Measurements from ENCODE around the gene DCP2. TPM values are rescaled to one million over a fixed set of nuclear protein-coding genes. Genes with fewer than 3 reads are reported as not detected.

The DCP2 gene
- polyA plus RNA-seq, 6 donors from 2014 or later = 35.4 to 72.0 (median 60.3) TPM

DNA sequence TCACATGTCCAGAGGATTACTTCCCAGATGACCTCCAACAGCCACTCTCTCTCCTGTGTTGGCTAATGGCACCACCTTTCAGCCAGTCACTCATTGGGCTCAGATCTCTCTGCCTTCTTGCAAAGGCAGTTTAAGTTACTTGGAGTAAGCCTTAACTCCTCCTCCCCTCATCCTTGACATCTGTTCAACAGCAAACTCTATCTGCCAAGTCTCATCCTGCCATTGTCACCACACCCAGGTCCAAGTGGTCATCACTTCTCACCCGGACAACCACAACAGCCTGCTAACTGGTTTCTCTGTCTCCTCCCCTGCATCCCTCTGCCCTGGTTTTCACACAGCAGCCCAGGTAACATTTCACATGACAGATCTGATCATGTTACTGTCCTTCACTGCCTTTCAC, 58.5 kb downstream of the DCP2 start:
- ATAC-seq (ENCODE audit: low read depth in 2 of 2) (no peak), DNase-seq (no peak)
- Mint-ChIP-seq H3K27ac (peak overlapping the region in 2 of 6 donors; percentile 5 to 7), H3K36me3 (no peaks in the 10 kb centered on the region), H3K9me3 (peaks cover 0 to 1% (median 0%) of the 10 kb centered on the region in 7 donors), H3K4me3 (no peak overlapping the region), H3K27me3 (peaks cover 6 to 15% (median 13%) of the 10 kb centered on the region in 3 donors), H3K4me1 (no peaks in the 10 kb centered on the region)

DNA sequence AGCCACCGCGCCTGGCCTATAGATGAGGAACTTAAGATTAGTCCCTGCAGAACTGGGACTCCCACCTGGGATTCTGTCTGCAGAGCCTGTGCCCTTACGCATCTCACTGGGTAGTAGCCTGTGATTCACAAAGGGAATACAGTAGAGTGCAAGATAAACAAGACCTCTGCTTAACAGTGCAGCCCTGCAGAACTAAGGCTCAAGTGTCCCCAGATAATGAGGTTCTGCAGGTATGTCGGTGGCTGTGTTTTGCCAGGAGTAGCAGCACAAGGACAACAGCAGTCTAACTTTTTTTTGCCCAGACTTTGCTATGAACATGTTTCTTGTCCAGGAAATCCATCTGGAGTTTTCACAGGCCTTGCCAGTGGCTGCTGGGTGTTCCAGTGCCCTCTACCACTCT, 59.7 kb downstream of the DCP2 start:
- H3K27ac Mint-ChIP-seq = no peak overlapping the region
- H3K4me3 Mint-ChIP-seq = no peak overlapping the region
- H3K27me3 Mint-ChIP-seq = peaks cover 11 to 15% (median 13%) of the 10 kb centered on the region in 3 donors
- H3K36me3 Mint-ChIP-seq = no peaks in the 10 kb centered on the region
- DNase-seq (no peak), ATAC-seq (ENCODE audit: low read depth in 2 of 2) (no peak)
- H3K4me1 Mint-ChIP-seq = no peaks in the 10 kb centered on the region
- peaks cover 0 to 2% (median 0%) of the 10 kb centered on the region in 7 donors for H3K9me3 Mint-ChIP-seq

DNA sequence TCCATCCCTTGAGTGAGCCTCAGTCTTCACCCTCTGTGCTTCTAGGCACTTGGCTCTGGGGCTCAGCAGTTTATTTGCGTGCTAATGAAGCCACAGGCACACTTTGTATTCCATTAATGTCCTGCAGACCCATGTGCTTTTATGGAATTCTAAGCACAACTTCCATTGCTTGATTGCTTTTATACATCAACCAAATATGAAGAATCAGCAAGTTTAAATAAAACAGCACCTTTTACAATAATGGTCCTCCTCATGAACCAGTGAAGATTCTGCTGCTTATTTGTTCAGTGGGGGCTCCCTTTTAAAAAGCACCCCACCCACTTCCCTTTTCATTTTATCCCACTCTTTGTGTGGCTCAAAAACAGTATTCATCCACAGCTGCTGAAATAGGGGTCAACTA, 60.2 kb downstream of the DCP2 start:
- Mint-ChIP-seq H3K4me1 (no peaks in the 10 kb centered on the region), H3K36me3 (no peaks in the 10 kb centered on the region), H3K27me3 (peaks cover 11 to 18% (median 15%) of the 10 kb centered on the region in 3 donors), H3K9me3 (peaks cover 0 to 2% (median 0%) of the 10 kb centered on the region in 7 donors), H3K27ac (no peak overlapping the region), H3K4me3 (no peak overlapping the region)
- DNase-seq (no peak), ATAC-seq (ENCODE audit: low read depth in 2 of 2) (no peak)

DNA sequence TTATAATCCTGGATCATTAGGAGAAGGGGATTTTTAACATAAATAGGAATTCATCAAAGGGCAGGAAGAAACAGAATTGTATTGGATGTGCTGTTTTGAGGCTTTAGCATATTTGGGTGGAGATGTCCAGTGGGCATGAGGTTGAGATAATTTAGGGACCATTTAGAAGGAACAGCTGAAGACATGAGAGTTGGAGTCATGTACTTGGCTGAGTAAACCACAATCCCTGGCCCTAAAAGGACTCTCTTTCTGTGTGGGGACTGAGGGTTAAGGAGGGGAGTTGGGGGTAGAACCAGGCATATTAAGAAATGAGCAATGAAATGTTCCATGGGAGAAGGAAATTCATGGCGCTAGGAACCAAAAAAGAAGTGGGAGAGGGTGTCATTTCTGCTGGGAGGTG, 61.5 kb downstream of the DCP2 start:
- H3K36me3 Mint-ChIP-seq = no peaks in the 10 kb centered on the region
- peak overlapping the region in 2 of 6 donors; percentile 18 to 67 for H3K27ac Mint-ChIP-seq
- DNase-seq (no peak), ATAC-seq (ENCODE audit: low read depth in 2 of 2) (no peak)
- H3K27me3 Mint-ChIP-seq = peaks cover 11 to 23% (median 18%) of the 10 kb centered on the region in 3 donors
- H3K4me1 Mint-ChIP-seq = no peaks in the 10 kb centered on the region
- peaks cover 0 to 2% (median 0%) of the 10 kb centered on the region in 7 donors for H3K9me3 Mint-ChIP-seq
- H3K4me3 Mint-ChIP-seq = no peak overlapping the region

DNA sequence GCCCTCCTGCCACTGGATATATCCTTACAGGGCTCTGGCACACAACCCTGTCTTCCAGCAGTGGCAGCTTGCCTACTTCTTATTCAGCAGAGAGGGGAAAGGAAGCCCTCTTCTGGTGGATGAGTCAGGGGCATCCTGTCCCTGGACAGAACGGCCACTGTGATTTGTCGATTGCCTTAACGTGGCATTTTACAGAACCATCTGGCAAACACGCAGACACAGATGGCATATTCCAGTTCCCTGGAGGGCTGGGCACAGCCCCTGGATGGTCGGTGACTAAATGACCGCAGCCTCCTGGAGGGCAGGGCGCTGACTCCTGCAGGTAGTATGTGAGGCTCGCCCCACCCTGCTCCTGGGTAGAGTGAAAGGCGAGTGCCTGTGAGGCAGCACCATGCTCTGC, 62.1 kb downstream of the DCP2 start:
- no peak overlapping the region for H3K27ac Mint-ChIP-seq
- H3K4me1 Mint-ChIP-seq = no peaks in the 10 kb centered on the region
- H3K4me3 Mint-ChIP-seq = no peak overlapping the region
- H3K36me3 Mint-ChIP-seq = no peaks in the 10 kb centered on the region
- peaks cover 11 to 23% (median 18%) of the 10 kb centered on the region in 3 donors for H3K27me3 Mint-ChIP-seq
- no peak for DNase-seq
- H3K9me3 Mint-ChIP-seq = peaks cover 0 to 2% (median 0%) of the 10 kb centered on the region in 7 donors
- ATAC-seq (ENCODE audit: low read depth in 2 of 2) = no peak

DNA sequence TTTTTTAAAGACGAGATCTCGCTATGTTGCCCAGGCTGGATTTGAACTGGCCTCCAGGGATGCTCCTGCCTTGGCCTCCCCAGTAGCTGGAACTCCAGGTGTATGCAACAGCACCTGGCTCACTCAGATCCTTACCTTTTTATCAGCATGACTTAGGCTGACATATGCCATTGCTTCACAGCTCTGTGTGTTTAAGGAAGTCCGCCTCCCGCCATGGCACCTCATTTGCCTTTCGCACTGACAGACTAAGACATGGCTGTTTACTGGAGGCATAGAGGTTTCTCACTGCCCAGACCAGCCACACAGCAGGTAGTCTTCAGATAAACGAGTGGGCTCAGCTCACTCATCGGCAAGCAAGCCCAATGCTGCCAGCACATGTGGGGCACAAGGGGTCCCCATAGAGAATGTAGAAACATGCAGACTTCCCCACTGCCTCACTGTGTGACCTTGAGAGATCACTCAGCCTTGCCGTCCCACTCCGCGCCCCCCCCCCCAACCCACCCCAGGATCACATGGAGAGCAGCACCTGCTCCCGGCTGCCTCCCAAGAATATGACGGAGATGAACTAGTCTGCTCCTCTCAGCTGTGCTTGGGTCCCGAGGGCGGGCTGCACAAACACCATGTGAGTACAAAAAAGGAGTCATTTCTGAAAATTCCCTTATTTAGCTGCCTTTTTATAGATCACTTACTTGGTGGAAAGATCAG, 62.8 kb downstream of the DCP2 start:
- peaks cover 11 to 23% (median 18%) of the 10 kb centered on the region in 3 donors for H3K27me3 Mint-ChIP-seq
- peaks cover 0 to 2% (median 0%) of the 10 kb centered on the region in 7 donors for H3K9me3 Mint-ChIP-seq
- H3K4me3 Mint-ChIP-seq = no peak overlapping the region
- peak overlapping the region in 1 of 6 donors; percentile 10 for H3K27ac Mint-ChIP-seq
- ATAC-seq (ENCODE audit: low read depth in 2 of 2) (no peak), DNase-seq (no peak)
- H3K4me1 Mint-ChIP-seq = no peaks in the 10 kb centered on the region
- H3K36me3 Mint-ChIP-seq = no peaks in the 10 kb centered on the region

DNA sequence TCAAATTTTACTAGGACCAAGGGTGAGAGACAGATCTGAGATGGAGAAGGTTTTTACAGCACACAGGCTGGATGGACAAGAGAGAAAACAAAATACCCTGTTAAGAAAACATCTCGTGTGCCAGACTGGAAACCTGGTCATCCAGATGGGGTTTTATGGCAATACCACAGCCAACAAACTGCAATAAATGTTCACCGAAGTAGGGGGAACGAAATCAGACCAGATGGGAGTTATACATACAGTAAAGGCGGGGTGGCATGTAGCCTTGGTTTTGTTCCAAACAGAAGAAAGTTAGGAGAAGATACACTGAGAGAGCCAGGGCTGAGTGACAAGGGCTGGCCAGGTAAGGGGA, 63.3 kb downstream of the DCP2 start:
- Mint-ChIP-seq H3K27ac (no peak overlapping the region), H3K9me3 (peaks cover 0 to 2% (median 0%) of the 10 kb centered on the region in 7 donors), H3K4me1 (no peaks in the 10 kb centered on the region), H3K4me3 (no peak overlapping the region), H3K36me3 (no peaks in the 10 kb centered on the region), H3K27me3 (peaks cover 11 to 23% (median 18%) of the 10 kb centered on the region in 3 donors)
- DNase-seq = no peak
- no peak for ATAC-seq (ENCODE audit: low read depth in 2 of 2)

DNA sequence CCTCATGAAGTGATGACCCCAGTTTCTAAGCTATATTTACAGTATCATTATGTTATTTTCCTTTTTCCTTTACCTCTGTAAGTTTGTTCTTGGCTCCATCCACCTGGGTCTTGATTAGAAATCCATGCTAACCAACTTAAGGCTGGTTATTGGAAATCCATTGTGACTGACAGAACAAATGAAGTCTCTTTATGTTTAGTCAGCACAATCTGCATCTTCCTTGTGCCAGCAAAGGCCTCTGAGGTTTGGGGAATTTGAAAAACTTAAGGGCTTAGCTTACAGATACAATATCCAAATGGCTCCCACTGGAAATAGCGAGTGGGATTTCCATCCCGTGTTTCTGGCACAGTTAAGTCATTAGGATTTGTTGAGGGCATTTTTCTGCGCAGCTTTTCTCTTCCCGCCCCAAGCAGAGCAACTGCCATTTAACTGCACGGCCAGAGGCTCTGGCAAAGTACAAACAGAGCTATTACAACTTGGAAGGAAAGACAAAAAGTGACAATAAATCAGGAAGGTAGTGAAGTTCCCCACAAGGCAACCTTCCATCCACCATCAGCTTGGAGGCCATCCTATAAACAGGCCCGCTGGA, 64.2 kb downstream of the DCP2 start:
- no peak overlapping the region for H3K27ac Mint-ChIP-seq
- peaks cover 11 to 23% (median 18%) of the 10 kb centered on the region in 3 donors for H3K27me3 Mint-ChIP-seq
- H3K4me3 Mint-ChIP-seq = no peak overlapping the region
- ATAC-seq (ENCODE audit: low read depth in 2 of 2) = no peak
- H3K4me1 Mint-ChIP-seq = no peaks in the 10 kb centered on the region
- DNase-seq = no peak
- peaks cover 0 to 2% (median 0%) of the 10 kb centered on the region in 7 donors for H3K9me3 Mint-ChIP-seq
- H3K36me3 Mint-ChIP-seq = no peaks in the 10 kb centered on the region

DNA sequence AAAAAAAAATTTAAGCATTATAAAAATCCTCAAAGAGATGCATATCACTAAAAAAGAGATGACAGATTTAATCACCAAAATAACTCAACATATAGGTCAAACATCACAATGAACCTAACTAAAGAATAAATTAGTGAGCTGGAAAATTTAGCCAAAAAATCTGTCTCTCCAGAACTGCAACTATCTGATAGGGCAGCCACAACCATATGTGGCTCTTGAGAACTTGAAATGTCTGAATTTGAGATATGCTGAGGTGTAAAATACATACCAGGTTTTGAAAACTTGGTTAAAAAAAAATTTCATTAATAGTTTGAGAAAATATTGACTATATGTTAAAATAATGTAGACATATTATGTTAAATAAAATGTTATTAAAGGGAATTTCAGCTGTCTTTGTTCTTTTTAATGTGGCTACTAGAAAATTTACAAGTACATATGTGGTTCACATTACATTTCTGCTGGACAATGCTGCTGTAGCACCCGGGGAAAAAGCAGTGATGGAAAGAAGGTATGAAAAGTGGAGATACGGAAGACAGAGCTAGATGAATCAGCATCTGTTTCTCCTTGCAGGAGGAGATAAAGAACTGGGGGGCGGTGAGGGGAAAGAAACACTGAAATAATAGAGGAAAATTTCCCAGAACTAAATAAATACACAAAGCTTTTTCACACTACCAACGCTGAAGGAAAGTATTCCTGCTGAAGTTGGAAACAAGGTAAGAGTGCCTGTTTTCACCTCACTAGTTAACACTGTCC, 66.1 kb downstream of the DCP2 start:
- DNase-seq = no peak
- Mint-ChIP-seq H3K9me3 (peaks cover 0 to 2% (median 0%) of the 10 kb centered on the region in 7 donors), H3K4me1 (peaks cover 5 to 9% (median 8%) of the 10 kb centered on the region in 3 donors), H3K27me3 (peaks cover 11 to 18% (median 13%) of the 10 kb centered on the region in 3 donors), H3K27ac (peak overlapping the region in 1 of 6 donors; percentile 18), H3K36me3 (no peaks in the 10 kb centered on the region), H3K4me3 (no peak overlapping the region)
- ATAC-seq (ENCODE audit: low read depth in 2 of 2) = no peak

DNA sequence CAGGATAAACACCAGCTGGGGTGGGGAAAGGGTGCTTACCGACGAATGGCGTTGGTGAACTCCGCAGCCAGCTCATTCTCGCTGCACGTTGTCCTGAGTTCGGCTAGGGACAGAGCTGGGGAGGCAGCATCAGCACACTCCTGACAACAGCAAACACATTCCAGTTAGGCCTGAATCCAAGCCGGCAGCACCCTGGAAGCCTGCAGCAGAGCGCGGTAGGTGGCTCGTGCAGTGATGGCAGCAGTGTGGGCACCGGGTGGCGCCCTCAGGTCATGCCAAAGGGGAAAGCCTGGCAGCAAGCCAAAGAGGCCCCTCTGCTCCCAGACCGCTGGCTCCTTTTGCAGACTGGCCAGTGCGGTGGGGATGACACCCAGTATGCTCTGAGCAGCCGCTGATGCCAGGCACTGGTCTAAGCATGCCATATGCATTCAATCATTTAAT, 66.9 kb downstream of the DCP2 start:
- ATAC-seq (ENCODE audit: low read depth in 2 of 2) (no peak), DNase-seq (no peak)
- H3K9me3 Mint-ChIP-seq = peaks cover 0 to 2% (median 0%) of the 10 kb centered on the region in 7 donors
- H3K4me3 Mint-ChIP-seq = no peak overlapping the region
- H3K27me3 Mint-ChIP-seq = peaks cover 5 to 9% (median 5%) of the 10 kb centered on the region in 3 donors
- H3K36me3 Mint-ChIP-seq = no peaks in the 10 kb centered on the region
- H3K27ac Mint-ChIP-seq = no peak overlapping the region
- peaks cover 13 to 18% (median 15%) of the 10 kb centered on the region in 3 donors for H3K4me1 Mint-ChIP-seq

DNA sequence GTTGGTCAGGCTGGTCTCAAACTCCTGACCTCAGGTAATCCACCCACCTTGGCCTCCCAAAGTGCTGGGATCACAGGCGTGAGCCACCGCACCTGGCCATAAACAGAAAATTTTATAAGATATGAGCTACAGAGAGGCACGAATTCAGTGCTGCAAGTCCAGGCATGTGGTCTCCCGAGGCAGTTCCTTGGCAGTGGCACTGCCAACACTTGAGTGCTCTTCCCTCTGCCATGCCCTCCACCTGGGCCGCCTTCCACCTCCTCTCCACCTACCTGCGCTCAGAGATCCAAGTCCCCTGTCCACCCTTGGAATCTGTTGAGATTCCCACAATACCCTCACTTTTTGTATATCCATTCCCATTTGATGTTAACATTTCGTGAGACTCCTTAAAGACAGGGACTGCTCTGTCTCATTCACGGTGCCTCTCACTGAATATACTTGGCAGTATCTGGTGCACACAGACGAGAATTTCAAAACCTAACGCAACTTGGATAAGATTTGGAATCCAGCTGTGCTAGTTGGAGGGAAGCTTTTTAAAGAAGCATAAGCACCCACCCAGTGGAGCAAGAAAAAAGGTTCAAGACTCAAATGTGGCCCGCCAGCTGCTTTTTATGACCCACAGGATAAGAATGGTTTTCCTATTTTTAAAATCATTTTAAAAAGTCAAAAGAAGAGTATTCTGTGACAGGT, 68.3 kb downstream of the DCP2 start:
- DNase-seq (no peak), ATAC-seq (ENCODE audit: low read depth in 2 of 2) (no peak)
- H3K4me3 Mint-ChIP-seq = no peak overlapping the region
- no peaks in the 10 kb centered on the region for H3K36me3 Mint-ChIP-seq
- peaks cover 0 to 2% (median 0%) of the 10 kb centered on the region in 7 donors for H3K9me3 Mint-ChIP-seq
- peaks cover 15 to 18% (median 15%) of the 10 kb centered on the region in 3 donors for H3K4me1 Mint-ChIP-seq
- peaks cover 5 to 8% (median 5%) of the 10 kb centered on the region in 3 donors for H3K27me3 Mint-ChIP-seq
- H3K27ac Mint-ChIP-seq = peak overlapping the region in 1 of 6 donors; percentile 2

DNA sequence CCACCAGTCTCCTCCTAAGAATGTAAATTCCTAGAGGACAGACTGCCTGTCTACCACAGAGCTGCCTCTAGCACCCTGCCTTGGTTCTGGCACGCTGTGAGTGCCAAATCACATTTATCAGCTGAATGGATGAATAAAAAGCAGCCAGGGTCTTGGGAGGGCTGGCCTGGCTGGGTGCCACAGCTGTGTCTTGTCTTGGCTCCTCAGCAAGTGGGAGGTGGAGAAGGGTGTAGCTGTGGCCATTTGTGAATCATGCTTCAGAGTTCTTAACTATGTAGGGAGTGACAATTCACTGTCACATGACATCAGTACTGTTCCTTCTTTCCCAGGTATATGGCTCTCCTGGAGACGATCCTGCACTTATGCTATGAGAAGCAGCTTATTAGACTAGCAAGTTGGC, 70.6 kb downstream of the DCP2 start:
- no peaks in the 10 kb centered on the region for H3K9me3 Mint-ChIP-seq
- peak overlapping the region in 5 of 8 donors; percentile 56 to 89 (median 73) for H3K4me3 Mint-ChIP-seq
- DNase-seq (no peak), ATAC-seq (ENCODE audit: low read depth in 2 of 2) (no peak)
- no peaks in the 10 kb centered on the region for H3K36me3 Mint-ChIP-seq
- peaks cover 15 to 18% (median 18%) of the 10 kb centered on the region in 3 donors for H3K4me1 Mint-ChIP-seq
- H3K27me3 Mint-ChIP-seq = peaks cover 0 to under 1% (median 0%) of the 10 kb centered on the region in 3 donors
- peak overlapping the region in 2 of 6 donors; percentile 20 to 64 for H3K27ac Mint-ChIP-seq

Data from naive B cell (primary cell).